Astrocyte (in vitro differentiated cells and primary cell): ENCODE results near the gene RNF138.

ENCODE experiments used
- EZH2 ChIP-seq: IDR thresholded peaks from 2 replicates; pipeline ENCODE4 v1.6.1; 2012; ENCODE audit warnings: mild to moderate bottlenecking, low read length, inconsistent platforms; ENCODE audit not compliant: insufficient read depth
- TF ChIP-seq, protein P1 (sequence below): IDR thresholded peaks from 2 replicates; pipeline ENCODE4 v1.5.1; 2011; ENCODE audit warnings: low read depth, mild to moderate bottlenecking, inconsistent platforms, low read length, moderate library complexity; ENCODE audit not compliant: insufficient read depth

DNA sequence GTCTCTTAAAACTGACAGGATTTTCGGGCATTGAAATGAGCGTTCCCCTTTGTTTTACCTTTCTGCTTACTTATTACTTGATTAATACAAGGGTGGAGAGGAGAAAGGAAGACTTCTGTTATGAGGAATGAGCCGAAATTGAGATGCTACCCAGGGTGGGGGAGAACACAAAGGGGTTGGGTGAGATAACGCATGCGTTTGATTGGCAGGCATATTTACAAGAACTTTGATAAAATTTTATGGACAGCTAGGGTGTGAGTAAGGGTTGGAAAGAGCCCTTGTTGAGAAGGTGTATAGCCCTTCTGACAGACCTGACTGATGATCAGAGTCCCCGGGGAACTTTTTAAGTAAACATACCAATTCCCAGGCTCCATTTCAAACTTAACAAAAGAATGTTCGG lies 1.8 kb downstream of the RNF138 start:
- TF ChIP-seq, protein P1, sequence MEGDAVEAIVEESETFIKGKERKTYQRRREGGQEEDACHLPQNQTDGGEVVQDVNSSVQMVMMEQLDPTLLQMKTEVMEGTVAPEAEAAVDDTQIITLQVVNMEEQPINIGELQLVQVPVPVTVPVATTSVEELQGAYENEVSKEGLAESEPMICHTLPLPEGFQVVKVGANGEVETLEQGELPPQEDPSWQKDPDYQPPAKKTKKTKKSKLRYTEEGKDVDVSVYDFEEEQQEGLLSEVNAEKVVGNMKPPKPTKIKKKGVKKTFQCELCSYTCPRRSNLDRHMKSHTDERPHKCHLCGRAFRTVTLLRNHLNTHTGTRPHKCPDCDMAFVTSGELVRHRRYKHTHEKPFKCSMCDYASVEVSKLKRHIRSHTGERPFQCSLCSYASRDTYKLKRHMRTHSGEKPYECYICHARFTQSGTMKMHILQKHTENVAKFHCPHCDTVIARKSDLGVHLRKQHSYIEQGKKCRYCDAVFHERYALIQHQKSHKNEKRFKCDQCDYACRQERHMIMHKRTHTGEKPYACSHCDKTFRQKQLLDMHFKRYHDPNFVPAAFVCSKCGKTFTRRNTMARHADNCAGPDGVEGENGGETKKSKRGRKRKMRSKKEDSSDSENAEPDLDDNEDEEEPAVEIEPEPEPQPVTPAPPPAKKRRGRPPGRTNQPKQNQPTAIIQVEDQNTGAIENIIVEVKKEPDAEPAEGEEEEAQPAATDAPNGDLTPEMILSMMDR: no peak
- no peak for TF ChIP-seq EZH2
